ENCODE results near the gene FIZ1.

Gene FIZ1

GRCh38 chr19:55594996-55595545 lies 4.2 kb downstream of the FIZ1 start:
- no peak for DNase-seq (ENCODE audit: extremely low spot score)
- CTCF ChIA-PET, result no interaction called here

GRCh38 chr19:55593096-55593772 lies 6.1 kb downstream of the FIZ1 start:
- CTCF ChIA-PET, result no interaction called here
- DNase-seq (ENCODE audit: extremely low spot score), result no peak
- TF ChIP-seq HDGF (IDR thresholded peaks at IDR 0.05; ENCODE audit: borderline replicate concordance) (no peak), ELF4 (IDR thresholded peaks at IDR 0.05) (no peak), L3MBTL2 (conservative IDR thresholded peaks at IDR 0.05) (no peak), BHLHE40 (IDR thresholded peaks at IDR 0.05; ENCODE audit: borderline replicate concordance) (no peak), LEF1 (IDR thresholded peaks at IDR 0.05; ENCODE audit: borderline replicate concordance) (no peak), CTBP1 (IDR thresholded peaks at IDR 0.05; ENCODE audit: borderline replicate concordance) (no peak), NFRKB (IDR thresholded peaks at IDR 0.05) (no peak), FOXA1 (IDR thresholded peaks at IDR 0.05) (no peak), FOXK2 (IDR thresholded peaks at IDR 0.05) (no peak), SUZ12 (IDR thresholded peaks at IDR 0.05) (no peak), FOXM1 (IDR thresholded peaks at IDR 0.05; ENCODE audit: borderline replicate concordance) (no peak), TARDBP (IDR thresholded peaks at IDR 0.05) (no peak), ARNT (IDR thresholded peaks at IDR 0.05) (no peak), PKNOX1 (IDR thresholded peaks at IDR 0.05) (no peak), ZNF384 (IDR thresholded peaks at IDR 0.05) (no peak), SP1 (IDR thresholded peaks at IDR 0.05) (no peak)
- POLR2A ChIA-PET, result interaction anchor here (0.9 kb wide), 1 partner anchor 12 kb away, joined by 3 read pairs; the partner anchor contains the start of gene ZNF579

More at GRCh38 chr19:55594996-55595545, 4.2 kb downstream of the FIZ1 start:
- TF ChIP-seq FOXK2 (IDR thresholded peaks at IDR 0.05) (no peak), NFRKB (IDR thresholded peaks at IDR 0.05) (no peak), ARNT (IDR thresholded peaks at IDR 0.05) (no peak), ELF4 (IDR thresholded peaks at IDR 0.05) (no peak), BHLHE40 (IDR thresholded peaks at IDR 0.05; ENCODE audit: borderline replicate concordance) (no peak), PKNOX1 (IDR thresholded peaks at IDR 0.05) (no peak), HDGF (IDR thresholded peaks at IDR 0.05; ENCODE audit: borderline replicate concordance) (no peak), CTBP1 (IDR thresholded peaks at IDR 0.05; ENCODE audit: borderline replicate concordance) (no peak), SP1 (IDR thresholded peaks at IDR 0.05) (no peak), L3MBTL2 (conservative IDR thresholded peaks at IDR 0.05) (no peak), ZNF384 (IDR thresholded peaks at IDR 0.05) (no peak)
- POLR2A ChIA-PET, result no interaction called here

- no peak for DNase-seq (ENCODE audit: extremely low spot score)
- CTCF ChIA-PET, result no interaction called here
- TF ChIP-seq ARNT (IDR thresholded peaks at IDR 0.05), result no peak
- no peak for TF ChIP-seq FOXM1 (IDR thresholded peaks at IDR 0.05; ENCODE audit: borderline replicate concordance)
- TF ChIP-seq BHLHE40 (IDR thresholded peaks at IDR 0.05; ENCODE audit: borderline replicate concordance), result no peak
- TF ChIP-seq ELF4 (IDR thresholded peaks at IDR 0.05), result no peak
- TF ChIP-seq SP1 (IDR thresholded peaks at IDR 0.05), result no peak
- TF ChIP-seq ZNF384 (IDR thresholded peaks at IDR 0.05), result no peak
- no peak for TF ChIP-seq SUZ12 (IDR thresholded peaks at IDR 0.05)
- no peak for TF ChIP-seq NFRKB (IDR thresholded peaks at IDR 0.05)
- no peak for TF ChIP-seq FOXA1 (IDR thresholded peaks at IDR 0.05)
- TF ChIP-seq LEF1 (IDR thresholded peaks at IDR 0.05; ENCODE audit: borderline replicate concordance), result no peak
- no peak for TF ChIP-seq L3MBTL2 (conservative IDR thresholded peaks at IDR 0.05)
- no peak for TF ChIP-seq PKNOX1 (IDR thresholded peaks at IDR 0.05)
- no peak for TF ChIP-seq FOXK2 (IDR thresholded peaks at IDR 0.05)
- TF ChIP-seq TARDBP (IDR thresholded peaks at IDR 0.05), result no peak
- no peak for TF ChIP-seq HDGF (IDR thresholded peaks at IDR 0.05; ENCODE audit: borderline replicate concordance)
- TF ChIP-seq CTBP1 (IDR thresholded peaks at IDR 0.05; ENCODE audit: borderline replicate concordance), result no peak
- POLR2A ChIA-PET, result interaction anchor here (0.9 kb wide), 1 partner anchor 12 kb away, joined by 3 read pairs; the partner anchor contains the start of gene ZNF579
Observed at GRCh38 chr19:55592391-55593090, 6.8 kb downstream of the FIZ1 start.

GRCh38 chr19:55591555-55591954 lies 7.8 kb downstream of the FIZ1 start:
- ChIA-PET POLR2A (interaction anchor here (1.0 kb wide), 1 partner anchor 8 kb away, joined by 4 read pairs; the partner anchor contains the start of gene FIZ1), CTCF (no interaction called here)
- peak; percentile 26 for DNase-seq (ENCODE audit: extremely low spot score)
- TF ChIP-seq CTBP1 (IDR thresholded peaks at IDR 0.05; ENCODE audit: borderline replicate concordance), result no peak
- no peak for TF ChIP-seq ZNF384 (IDR thresholded peaks at IDR 0.05)
- no peak for TF ChIP-seq SUZ12 (IDR thresholded peaks at IDR 0.05)
- no peak for TF ChIP-seq HDGF (IDR thresholded peaks at IDR 0.05; ENCODE audit: borderline replicate concordance)
- TF ChIP-seq FOXK2 (IDR thresholded peaks at IDR 0.05), result no peak
- TF ChIP-seq FOXM1 (IDR thresholded peaks at IDR 0.05; ENCODE audit: borderline replicate concordance), result no peak
- no peak for TF ChIP-seq NFRKB (IDR thresholded peaks at IDR 0.05)
- no peak for TF ChIP-seq LEF1 (IDR thresholded peaks at IDR 0.05; ENCODE audit: borderline replicate concordance)
- TF ChIP-seq FOXA1 (IDR thresholded peaks at IDR 0.05), result no peak
- no peak for TF ChIP-seq L3MBTL2 (conservative IDR thresholded peaks at IDR 0.05)
- TF ChIP-seq SP1 (IDR thresholded peaks at IDR 0.05), result no peak
- no peak for TF ChIP-seq PKNOX1 (IDR thresholded peaks at IDR 0.05)
- no peak for TF ChIP-seq ELF4 (IDR thresholded peaks at IDR 0.05)

All from HEK293T (cell line).